GM12878 (cell line): ENCODE data around the gene CPLX4.

Experiments
- BCL11A ChIP-seq: IDR thresholded peaks from 2 replicates; pipeline ENCODE4 v1.6.1; 2011; ENCODE audit warnings: low read depth, low read length
- CBFB ChIP-seq: IDR thresholded peaks from 2 replicates; pipeline ENCODE4 v1.6.1; 2016; ENCODE audit warnings: antibody characterized with exemption, low read depth
- CHD2 ChIP-seq: IDR thresholded peaks from 2 replicates; pipeline ENCODE4 v1.6.1; 2011; ENCODE audit warnings: low read depth, low read length, improper control_type of control experiment, borderline replicate concordance
- FOXM1 ChIP-seq: IDR thresholded peaks from 2 replicates; pipeline ENCODE4 v1.6.1; 2012; ENCODE audit warnings: low read depth, mild to moderate bottlenecking, inconsistent platforms, low read length, moderate library complexity
- JUNB ChIP-seq: IDR thresholded peaks from 2 replicates; pipeline ENCODE4 v1.6.1; 2016; ENCODE audit warnings: antibody characterized with exemption, mild to moderate bottlenecking
- MYC ChIP-seq: IDR thresholded peaks from 2 replicates; pipeline ENCODE4 v1.6.1; 2011; ENCODE audit warnings: mild to moderate bottlenecking, low read length, moderate library complexity, inconsistent platforms; ENCODE audit not compliant: insufficient read depth, insufficient replicate concordance, insufficient read length, severe bottlenecking
- POU2F2 ChIP-seq: IDR thresholded peaks from 3 replicates; pipeline ENCODE4 v1.6.1; 2011; ENCODE audit warnings: low read depth, mild to moderate bottlenecking, low read length, borderline replicate concordance
- YY1 ChIP-seq: IDR thresholded peaks from 2 replicates; pipeline ENCODE4 v1.6.1; 2011; ENCODE audit warnings: low read depth, mild to moderate bottlenecking, low read length
- TF ChIP-seq, protein P1 (sequence below): IDR thresholded peaks from 2 replicates; pipeline ENCODE4 v1.6.1; 2011; ENCODE audit warnings: low read depth, low read length, improper control_type of control experiment, borderline replicate concordance
- TF ChIP-seq, protein P2 (sequence below), 3 experiments: IDR thresholded peaks in 2 of 3; conservative IDR thresholded peaks in 1 of 3; 2 replicates each; pipeline ENCODE4 v1.5.1; 2011; ENCODE audit warnings: low read depth in 3 of 3, low read length in 3 of 3, mild to moderate bottlenecking in 3 of 3, control low read depth in 2 of 3, moderate library complexity in 2 of 3, inconsistent platforms in 1 of 3, mixed read lengths in 1 of 3; ENCODE audit not compliant: control insufficient read depth in 2 of 3, insufficient read depth in 1 of 3; ENCODE audit errors: extremely low read depth in 1 of 3
- TF ChIP-seq, protein P3 (sequence below): IDR thresholded peaks from 2 replicates; pipeline ENCODE4 v1.6.1; 2012; ENCODE audit warnings: low read depth, low read length, improper control_type of control experiment
- TF ChIP-seq, protein P4 (sequence below): fragments of 450-650 bp; IDR thresholded peaks from 2 replicates; pipeline ENCODE4 v1.6.1; 2014; ENCODE audit warnings: mild to moderate bottlenecking

DNA sequence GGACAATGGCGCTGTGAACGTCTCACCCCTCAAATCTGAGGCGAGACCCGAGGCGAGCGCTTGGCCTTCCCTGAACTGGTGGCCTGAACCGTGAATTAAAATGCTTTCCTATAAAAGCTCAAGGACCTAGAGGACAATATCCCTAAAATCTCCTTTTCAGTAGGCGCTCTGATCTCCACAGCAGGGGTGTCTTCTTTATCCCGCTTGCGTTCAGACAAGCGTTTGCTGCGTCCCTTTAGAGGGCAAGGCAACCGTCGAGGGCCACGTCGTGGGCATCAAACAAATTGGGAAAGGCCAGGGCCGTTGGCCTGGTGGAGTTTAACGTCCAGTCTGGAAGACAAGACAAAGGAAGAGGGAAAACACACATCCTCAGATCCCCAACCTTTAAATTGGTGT, 43.9 kb downstream of the CPLX4 start:
- TF ChIP-seq, protein P1, sequence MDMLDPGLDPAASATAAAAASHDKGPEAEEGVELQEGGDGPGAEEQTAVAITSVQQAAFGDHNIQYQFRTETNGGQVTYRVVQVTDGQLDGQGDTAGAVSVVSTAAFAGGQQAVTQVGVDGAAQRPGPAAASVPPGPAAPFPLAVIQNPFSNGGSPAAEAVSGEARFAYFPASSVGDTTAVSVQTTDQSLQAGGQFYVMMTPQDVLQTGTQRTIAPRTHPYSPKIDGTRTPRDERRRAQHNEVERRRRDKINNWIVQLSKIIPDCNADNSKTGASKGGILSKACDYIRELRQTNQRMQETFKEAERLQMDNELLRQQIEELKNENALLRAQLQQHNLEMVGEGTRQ, result no peak
- no peak for TF ChIP-seq POU2F2
- TF ChIP-seq, protein P2, sequence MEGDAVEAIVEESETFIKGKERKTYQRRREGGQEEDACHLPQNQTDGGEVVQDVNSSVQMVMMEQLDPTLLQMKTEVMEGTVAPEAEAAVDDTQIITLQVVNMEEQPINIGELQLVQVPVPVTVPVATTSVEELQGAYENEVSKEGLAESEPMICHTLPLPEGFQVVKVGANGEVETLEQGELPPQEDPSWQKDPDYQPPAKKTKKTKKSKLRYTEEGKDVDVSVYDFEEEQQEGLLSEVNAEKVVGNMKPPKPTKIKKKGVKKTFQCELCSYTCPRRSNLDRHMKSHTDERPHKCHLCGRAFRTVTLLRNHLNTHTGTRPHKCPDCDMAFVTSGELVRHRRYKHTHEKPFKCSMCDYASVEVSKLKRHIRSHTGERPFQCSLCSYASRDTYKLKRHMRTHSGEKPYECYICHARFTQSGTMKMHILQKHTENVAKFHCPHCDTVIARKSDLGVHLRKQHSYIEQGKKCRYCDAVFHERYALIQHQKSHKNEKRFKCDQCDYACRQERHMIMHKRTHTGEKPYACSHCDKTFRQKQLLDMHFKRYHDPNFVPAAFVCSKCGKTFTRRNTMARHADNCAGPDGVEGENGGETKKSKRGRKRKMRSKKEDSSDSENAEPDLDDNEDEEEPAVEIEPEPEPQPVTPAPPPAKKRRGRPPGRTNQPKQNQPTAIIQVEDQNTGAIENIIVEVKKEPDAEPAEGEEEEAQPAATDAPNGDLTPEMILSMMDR (IDR thresholded peaks at IDR 0.05 in 2 of 3, conservative IDR thresholded peaks at IDR 0.05 in 1 of 3; ENCODE audit: control insufficient read depth in 2 of 3, extremely low read depth in 1 of 3, insufficient read depth in 1 of 3, low read depth in 3 of 3, low read length in 3 of 3), result no peak
- no peak for TF ChIP-seq MYC
- TF ChIP-seq JUNB, result no peak
- TF ChIP-seq, protein P3, sequence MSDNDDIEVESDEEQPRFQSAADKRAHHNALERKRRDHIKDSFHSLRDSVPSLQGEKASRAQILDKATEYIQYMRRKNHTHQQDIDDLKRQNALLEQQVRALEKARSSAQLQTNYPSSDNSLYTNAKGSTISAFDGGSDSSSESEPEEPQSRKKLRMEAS, result no peak
- no peak for TF ChIP-seq CHD2
- TF ChIP-seq, protein P4, sequence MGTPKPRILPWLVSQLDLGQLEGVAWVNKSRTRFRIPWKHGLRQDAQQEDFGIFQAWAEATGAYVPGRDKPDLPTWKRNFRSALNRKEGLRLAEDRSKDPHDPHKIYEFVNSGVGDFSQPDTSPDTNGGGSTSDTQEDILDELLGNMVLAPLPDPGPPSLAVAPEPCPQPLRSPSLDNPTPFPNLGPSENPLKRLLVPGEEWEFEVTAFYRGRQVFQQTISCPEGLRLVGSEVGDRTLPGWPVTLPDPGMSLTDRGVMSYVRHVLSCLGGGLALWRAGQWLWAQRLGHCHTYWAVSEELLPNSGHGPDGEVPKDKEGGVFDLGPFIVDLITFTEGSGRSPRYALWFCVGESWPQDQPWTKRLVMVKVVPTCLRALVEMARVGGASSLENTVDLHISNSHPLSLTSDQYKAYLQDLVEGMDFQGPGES, result no peak
- no peak for TF ChIP-seq BCL11A
- no peak for TF ChIP-seq FOXM1
- TF ChIP-seq YY1, result no peak
- TF ChIP-seq CBFB, result no peak
